Activated effector memory CD4-positive, alpha-beta T cell treated with anti-CD3 and anti-CD28 coated beads, Interleukin-2, amount 50 U/mL, for 16 hours (primary cell): Measurements from ENCODE around the gene ZMIZ1.
"Not testable (repeated sequence)": the region's sequence is repeated elsewhere in the genome, so short reads cannot be mapped to it uniquely, and the experiment has no call there.

Source experiments
- DNase-seq: peaks from one replicate; pipeline ENCODE4 v3.0.0-alpha.2; 2020

ZMIZ1 gene

DNA sequence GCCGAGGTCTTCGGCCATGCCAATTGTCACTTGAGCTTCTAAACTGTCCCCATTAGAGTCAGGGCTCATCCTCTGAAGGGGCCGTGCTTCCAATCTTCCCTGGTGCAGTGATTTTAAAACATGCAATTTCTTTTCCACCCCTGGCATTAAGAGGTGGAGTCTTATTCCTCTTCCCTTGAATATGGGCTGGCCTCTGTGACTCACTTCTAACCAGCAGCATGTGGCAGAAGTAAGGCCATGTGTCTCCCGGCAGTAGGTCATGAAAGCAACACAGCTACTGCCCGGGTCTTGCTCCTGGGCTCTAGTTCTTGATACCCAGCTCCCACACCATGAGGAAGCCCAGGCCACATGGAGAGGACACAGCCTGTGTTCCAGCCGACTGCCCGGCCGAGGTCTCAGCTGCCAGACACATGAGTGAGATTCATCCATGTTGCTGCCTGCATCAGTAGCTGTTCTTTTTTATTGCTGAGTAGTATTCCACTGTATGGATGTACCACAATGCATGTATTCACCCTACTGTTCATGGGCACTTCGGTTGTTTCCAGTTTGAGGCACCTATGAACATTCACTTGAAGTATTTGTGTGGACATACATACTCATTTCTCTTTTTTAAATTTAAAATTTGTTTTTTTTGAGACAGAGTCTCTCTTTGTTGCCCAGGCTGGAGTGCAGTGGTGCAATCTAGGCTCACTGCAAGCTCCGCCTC lies 264.0 kb downstream of the ZMIZ1 start:
- not testable (repeated sequence) for DNase-seq

DNA sequence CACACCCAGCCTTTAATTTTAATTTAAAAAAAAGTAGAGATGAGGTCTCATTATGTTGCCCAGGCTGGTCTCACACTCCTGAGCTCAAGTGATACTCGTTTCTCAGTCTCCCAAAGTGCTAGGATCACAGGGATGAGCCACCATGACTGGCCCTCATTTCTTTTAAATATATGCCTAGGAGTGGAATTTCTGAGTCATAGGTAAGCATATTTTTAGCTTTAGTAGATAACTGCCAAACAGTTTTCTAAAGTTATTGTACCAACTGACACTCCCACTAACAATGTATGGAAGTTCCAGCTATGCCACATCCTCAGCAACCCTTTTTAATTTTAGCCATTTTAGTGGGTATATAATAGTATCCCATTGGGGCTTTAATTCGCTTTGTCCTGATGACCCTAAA lies 264.7 kb downstream of the ZMIZ1 start:
- no peak for DNase-seq

- no peak for DNase-seq
Observed at GRCh38 chr10:79334573-79334972, 265.8 kb downstream of the ZMIZ1 start.

DNA sequence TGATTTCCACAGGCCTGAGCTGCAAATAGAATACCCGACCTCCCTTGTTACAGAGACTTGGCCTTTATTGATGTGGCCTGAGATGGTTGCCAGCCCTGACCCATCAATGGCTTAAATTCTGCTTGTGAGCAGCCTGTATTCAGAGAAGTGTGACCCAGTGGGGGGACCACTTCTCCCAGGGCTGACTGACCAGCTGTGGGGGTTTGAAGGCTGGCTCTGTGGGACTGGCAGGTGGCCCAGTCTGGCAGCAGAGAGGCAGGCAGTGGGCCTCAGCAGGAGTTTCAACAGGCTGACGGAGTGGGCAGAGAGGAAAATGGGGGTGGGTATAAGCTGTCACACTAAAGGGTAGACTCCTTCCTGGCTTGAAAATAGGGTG lies 266.3 kb downstream of the ZMIZ1 start:
- DNase-seq = no peak

- DNase-seq = no peak
Observed at GRCh38 chr10:79335470-79336235, 266.9 kb downstream of the ZMIZ1 start.

DNA sequence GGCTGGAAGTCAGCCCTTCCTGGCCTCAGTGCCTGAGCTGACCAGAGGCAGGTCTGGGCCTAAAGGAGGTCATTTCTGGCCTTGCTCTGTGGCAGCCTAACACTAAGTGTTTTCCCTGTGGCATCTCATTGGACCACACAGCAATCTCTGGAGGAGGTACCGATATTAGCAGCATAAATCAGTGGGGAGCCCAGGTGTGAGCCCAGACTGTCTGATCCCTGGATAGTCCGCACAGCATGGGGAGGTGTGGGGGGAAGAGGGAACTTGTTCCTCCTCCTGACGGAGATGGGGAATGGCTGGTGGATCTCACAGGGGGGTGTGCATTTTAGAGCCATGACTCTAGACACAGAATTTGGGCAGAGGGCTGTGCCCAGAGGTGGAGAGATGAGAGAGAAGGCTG lies 267.5 kb downstream of the ZMIZ1 start:
- no peak for DNase-seq

DNA sequence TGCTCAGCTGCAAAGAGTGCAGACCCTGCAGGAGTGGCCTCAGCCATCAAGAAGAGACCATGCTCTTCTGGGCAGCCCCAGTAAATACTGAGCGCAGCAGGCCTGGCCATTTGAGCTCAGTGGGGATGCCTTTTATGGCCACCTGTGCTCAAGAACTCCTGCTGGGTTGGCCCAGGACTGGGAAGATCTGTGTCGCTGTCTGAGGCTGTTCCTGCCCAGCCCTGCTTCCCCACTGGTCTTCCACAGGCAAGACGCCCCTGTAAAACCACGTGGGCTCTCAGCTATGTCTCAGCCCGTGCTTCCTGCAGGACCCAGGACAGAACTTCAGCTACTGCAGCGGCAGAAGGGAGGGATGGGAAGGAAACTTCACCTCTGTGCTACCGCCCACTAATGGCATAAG lies 268.0 kb downstream of the ZMIZ1 start:
- no peak for DNase-seq

GRCh38 chr10:79337783-79338469 lies 269.2 kb downstream of the ZMIZ1 start:
- peak; percentile 41 for DNase-seq

DNA sequence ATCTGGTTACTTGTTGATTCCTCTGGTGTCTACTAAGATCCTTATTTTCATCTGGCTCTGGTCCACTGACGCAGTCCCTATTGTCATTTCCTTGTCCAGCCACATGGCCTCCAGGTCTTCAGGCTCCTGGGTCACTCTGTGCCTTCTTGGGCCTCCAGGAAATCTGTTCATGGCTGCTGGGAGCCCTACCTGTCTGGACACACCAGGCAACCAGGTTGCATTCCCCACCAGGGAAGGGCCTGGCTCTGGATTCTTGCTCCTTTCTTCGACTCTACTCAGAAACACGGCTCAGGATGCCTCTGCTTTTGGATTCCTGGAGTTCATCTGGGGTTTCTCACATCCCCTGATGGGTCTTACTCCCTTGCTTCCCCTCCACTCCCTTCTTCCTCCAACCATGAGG lies 270.5 kb downstream of the ZMIZ1 start:
- DNase-seq = peak; percentile 43

DNA sequence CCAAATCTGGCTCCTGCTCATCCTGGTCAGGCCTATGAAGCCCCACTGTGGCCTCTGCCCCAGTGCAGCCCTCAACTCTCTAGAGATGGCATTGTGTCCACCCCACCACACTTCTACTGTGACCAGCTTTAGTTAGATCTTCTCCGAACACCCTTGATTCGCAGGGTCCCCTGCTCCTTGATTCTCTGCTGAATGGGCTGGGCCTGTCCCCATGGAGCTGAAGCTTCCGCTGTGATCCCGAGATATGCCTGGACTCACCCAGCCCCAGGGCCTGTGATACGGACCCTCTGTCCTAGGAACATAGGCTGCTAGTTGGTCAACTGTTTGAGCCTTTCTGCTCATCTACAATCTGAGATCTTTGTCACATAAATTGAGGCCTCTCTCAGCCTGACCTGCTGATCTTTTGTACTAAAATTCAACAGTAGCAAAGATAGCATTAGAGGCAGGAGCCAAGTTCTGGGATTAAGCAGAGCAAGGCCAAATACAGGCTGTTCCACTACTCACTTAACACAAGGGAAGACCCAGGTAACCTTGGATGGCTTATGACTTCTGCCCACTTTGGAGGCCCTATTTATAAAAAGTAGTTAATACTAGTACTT lies 272.0 kb downstream of the ZMIZ1 start:
- DNase-seq = no peak

DNA sequence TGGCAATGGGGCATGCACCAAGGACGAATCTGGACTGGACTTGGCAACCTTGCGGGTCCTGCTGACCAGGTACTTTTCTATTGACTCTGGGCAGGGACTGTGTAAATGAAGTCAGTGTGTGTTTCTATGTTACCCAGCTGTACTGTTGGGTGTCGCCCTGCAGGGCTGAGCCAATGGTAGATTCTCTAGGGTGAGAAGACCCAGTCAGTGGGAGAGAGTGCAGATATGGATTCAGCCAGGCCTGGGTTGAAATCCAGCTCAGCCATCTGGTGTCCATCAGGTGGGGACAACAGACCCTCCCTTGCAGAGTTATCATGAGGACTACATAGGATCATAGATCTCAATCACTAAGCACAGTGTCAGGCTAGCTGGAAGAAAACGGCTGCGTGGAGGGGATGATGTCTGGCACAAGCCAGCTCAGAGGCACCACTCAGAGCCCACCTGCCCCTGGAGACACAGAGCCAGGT lies 273.6 kb downstream of the ZMIZ1 start:
- DNase-seq = no peak

GRCh38 chr10:79342811-79343561 lies 274.2 kb downstream of the ZMIZ1 start:
- peak; percentile 53 for DNase-seq

DNA sequence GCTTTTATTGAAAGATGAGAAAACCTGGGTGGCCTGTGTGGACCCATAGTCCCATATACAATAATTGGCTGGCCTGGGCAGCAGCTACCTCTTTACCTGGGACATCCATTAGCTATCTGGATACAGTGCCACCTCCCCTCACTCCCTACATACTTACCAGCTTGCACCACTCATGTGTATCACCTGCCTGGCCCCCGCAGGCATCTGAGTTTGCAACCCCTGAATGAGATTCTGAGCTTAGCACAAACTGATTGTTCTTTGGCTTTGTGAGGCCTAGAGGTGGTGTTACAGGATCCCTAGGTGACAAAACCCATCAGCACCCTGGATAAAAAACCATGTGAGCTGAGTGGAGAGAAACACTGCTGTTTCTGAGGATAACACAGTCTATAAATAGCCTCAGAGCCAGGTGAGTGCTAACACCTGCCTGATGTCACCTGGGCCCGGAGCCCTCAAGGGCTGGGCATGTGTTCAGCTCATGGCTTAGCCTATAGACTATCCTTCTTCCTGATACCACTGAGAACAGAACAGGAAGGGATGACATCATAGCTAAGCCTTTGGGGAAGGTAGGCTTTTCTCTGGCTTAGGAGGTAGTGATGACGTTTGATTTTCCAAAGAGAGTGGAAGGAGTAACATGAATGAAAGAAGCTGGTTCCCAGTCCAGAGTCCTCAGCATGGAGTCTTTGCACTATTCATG lies 275.9 kb downstream of the ZMIZ1 start:
- peak; percentile 49 for DNase-seq

DNA sequence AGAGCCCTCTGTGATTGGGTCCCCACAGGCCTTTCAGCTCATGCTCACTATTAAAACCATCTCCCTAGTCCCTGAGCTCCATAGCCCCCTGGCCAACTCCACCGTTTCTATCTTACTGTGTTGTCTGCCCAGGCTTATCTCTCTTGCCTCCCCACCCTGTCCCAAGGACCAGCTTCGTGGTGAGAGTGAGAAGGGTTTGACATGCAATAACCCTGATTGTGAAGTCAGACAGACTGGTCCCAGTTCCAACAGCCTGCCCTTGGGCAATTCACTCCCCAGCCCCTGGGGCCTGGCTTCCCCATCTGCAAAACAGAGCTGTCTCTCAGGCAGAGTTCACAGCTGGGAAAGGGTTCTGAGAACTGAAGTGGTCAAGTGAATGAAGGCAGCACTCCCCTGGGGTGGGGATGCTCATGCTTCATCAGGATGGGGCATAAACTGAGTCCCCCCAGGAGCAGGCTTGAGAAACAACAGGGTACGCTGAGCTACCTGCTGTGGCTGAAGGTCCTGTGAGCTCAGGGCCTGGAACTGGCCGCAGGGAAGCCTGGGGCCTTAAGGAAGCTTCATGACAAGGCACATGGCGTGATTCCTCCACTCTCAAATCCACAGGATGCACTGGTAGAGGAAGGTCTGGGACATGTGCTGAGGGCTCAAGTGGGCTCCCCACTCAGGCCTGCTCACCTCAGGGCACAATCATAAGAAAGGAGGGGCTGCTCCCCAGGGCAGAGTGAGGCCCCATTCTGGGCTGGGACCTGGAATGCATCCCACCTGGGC lies 276.7 kb downstream of the ZMIZ1 start:
- peak; percentile 51 for DNase-seq

DNA sequence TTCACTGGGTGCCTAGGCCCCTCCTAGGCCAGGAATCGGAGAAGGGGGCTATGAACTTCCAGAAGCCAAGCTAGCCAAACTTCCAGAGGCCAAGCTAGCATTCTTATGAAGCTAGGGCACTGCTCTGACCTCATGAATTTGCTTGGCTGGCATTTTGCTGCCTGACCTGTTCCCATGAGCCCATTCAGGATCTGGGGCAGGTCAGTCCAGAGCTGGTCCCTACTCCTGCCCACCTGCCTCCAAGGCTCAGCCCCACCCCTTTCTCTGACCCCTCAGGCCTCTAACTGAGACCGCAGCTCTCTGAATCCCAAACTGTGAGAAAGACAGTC lies 277.2 kb downstream of the ZMIZ1 start:
- DNase-seq = no peak

DNA sequence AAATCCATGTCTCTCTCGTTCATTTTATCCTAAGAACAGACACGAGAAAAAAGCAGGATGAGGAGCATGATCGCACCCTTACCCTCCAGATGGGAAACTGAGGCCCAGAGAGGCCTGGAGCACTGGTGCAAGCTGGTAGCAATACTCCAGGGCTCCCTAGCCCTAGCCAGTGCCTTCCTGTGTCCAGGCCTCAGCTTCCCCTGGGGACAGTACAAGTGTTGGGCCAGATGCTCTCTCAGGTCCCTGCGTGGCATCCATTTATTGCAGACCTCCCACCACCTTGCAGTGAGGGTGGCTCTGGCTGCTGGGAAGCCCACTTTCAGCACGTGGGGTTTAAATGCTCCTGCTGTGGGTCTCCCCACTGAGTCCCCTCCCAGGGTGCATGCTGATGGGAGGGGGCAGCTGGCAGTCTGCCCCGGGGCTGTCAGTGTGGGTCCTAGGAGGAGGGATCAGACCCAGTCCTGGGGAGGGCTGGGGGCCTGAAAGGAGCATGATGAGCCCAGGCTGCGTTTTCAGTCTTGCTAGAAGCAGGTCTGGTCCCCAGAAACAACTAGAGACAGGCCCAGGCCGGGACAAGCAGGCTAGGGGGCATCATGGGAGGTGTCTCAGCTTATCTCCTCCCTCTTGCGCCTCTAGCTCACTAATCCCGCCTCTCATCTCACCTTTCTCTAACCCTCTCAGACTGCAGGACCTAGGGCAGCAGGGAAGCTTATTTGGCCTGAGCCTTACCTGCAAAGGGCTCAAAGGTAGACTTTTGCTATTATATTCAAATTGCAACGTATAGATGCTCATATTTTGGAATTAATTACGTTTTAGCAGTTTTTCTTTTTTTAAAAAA lies 277.8 kb downstream of the ZMIZ1 start:
- DNase-seq = peak; percentile 61

GRCh38 chr10:79347226-79347893 lies 278.6 kb downstream of the ZMIZ1 start, which contains the start of gene PPIF:
Gene PPIF (plus strand): TSS chr10:79347469. CDS start chr10:79347549, 80 bp downstream.
- peak; percentile 98 for DNase-seq

DNA sequence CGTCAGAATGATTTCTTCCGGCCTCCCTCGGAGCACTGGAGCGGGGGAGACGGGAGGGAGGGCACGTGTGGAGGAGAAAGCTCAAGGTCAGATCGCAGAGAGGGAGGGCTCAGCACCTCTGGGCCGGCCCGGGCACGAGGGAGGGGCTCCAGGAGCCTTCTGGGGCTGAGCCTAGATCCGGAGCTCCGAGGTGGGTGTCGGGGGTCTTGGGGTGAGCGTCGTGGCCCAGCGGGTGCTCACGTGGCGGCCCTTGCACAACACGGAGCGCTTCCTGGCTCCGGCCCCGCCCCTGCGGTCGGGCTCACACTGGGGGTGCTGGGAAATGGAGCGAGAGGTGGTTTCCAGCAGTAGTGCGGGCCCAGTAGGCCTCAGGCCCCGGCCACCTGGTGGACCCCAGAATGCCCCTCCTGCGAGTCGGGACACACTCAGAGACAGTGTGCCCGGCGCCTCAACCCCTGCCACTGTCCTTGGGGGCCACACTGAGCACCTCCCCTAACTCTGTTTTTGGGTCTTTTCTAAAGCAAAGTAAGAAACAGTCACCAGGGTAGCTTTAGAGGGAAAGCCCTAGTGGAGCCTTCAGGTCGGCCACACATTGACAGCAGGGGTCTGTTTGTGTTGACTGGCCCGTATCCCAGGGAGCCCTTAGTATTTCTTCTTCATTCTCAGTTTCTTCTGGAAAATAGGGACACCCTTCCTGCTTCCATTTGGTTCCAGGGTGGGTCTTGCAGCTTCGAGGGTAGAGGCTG lies 279.3 kb downstream of the ZMIZ1 start:
- DNase-seq = peak; percentile 92

DNA sequence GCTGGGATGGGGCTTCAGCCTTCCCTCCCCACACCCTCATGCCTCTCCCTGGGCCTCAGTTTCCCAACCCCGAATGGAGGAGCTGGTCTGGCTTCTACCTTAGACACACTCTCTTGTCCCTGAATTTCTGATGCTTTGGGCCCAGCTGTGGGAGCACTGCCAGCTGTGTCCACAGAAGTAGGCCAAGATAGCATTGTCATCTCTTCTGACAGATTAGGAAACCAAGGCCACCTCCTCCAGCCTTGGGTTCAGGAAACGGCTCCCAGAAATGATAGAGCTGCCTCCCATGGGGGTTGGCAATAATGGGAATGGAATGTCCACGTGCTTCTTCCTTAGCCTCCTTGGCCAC lies 279.8 kb downstream of the ZMIZ1 start:
- no peak for DNase-seq
